Left colon (tissue), 2 donors: ENCODE measurements around the gene RPRD2. TPM values are rescaled to one million over a fixed set of nuclear protein-coding genes. Genes with fewer than 3 reads are reported as not detected.
"Not testable (repeated sequence)": the region's sequence is repeated elsewhere in the genome, so short reads cannot be mapped to it uniquely, and the experiment has no call there.

ENCODE experiments used
- ATAC-seq: fragments of 200-7000 bp; cut with Tn5 transposase; one replicate; pipeline ENCODE4 v1.9.1; 2020; ENCODE audit warnings: mild to moderate bottlenecking, moderate library complexity
- DNase-seq, 2 donors: peaks; one replicate each; pipeline ENCODE4 v3.0.0-alpha.2; 2020
- intact Hi-C, 2 donors: fragments of 100-400 bp; cut with DNase I in 1 of 2; cut with micrococcal nuclease in 1 of 2; formaldehyde crosslinking; loops; one replicate each; pipeline versions ENCODE4 v1.11.2 to v1.14.0; 2022; cut with DNase I, micrococcal nuclease
- total RNA-seq, 2 donors: library from RNA; stranded (reverse); fragmentation: NEBNext Ultra II Directional; extraction: Animal tissue kit (Norgen Biotek cat#: 25700); gene quantifications; one replicate each; pipeline ENCODE4 v1.2.1, GENCODE V29; 2021
- donor health status: DM: no; HTN: no; CAD: no.
- donor health status: DM: yes; HTN: yes; CAD: no.

The RPRD2 gene
- total RNA-seq, 2 donors from 2014 or later, result 25.4 to 28.1 TPM

GRCh38 chr1:150386592-150386991 lies 22.6 kb downstream of the RPRD2 start:
- intact Hi-C loops, result no loop called here
- DNase-seq (no peak), ATAC-seq (peak; percentile 66)

GRCh38 chr1:150387200-150387599 lies 23.3 kb downstream of the RPRD2 start:
- intact Hi-C loops, result no loop called here
- DNase-seq (no peak), ATAC-seq (peak; percentile 74)

- intact Hi-C loops, result no loop called here
- no peak for DNase-seq
- no peak for ATAC-seq
Measured at GRCh38 chr1:150388241-150388640, 24.3 kb downstream of the RPRD2 start.

DNA sequence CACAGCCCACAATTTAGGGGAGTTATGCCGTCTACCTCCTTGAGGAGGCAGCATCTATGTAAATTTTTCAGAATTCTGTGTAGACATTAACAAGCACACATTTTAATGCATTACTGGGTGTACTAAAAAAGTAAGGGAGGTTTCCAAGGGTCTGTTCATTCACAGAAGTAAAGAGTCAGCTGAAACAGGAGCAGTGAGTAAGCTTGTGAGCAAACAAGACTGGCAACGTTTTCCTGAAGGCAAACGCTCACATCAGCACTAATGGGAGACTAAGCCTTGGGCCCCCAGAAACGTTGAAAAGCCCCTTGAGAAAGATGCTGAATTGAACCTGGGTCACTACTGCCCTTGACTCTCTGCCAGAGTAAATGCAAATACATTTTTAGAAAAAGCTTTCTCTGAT lies 25.7 kb downstream of the RPRD2 start:
- no peak for ATAC-seq
- DNase-seq, result no peak
- intact Hi-C loops, result no loop called here

GRCh38 chr1:150392627-150393026 lies 28.7 kb downstream of the RPRD2 start:
- intact Hi-C loops, result no loop called here
- no peak for DNase-seq
- no peak for ATAC-seq

DNA sequence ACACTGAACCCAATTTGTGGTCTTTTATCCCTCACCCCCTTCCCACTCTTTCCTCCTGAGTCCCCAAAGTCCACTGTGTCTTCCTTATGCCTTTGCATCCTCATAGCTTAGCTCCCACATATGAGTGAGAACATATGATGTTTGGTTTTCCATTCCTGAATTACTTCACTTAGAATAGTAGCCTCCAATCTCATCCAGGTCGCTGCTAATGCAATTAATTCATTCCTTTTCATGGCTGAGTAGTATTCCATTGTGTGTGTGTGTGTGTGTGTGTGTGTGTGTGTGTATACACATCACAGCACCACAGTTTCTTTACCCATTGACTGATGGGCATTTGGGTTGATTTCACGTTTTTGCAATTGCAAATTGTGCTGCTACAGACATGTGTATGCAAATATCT lies 31.2 kb downstream of the RPRD2 start:
- ATAC-seq, intact Hi-C loops, DNase-seq: not testable (repeated sequence)

- DNase-seq (no peak), ATAC-seq (no peak)
- intact Hi-C loops, result no loop called here
Measured at GRCh38 chr1:150397392-150398032, 33.6 kb downstream of the RPRD2 start.

DNA sequence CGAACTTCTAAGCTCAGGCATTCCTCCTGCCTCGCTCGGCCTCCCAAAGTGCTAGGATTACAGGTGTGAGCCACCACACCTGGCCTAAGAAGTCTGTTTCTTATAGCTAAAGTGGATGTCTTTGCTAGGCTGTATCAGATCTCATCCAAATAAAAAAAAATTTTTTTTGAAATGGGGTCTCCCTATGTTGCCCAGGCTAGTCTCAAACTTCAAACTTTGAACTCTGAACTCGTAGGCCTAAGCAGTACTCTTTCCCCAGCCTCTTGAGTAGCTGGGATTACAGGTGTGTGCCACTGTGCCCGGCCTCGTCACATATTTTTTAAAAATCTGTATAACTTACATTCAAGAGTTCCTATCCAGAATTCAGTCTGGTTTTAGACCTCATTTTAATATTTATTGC lies 40.5 kb downstream of the RPRD2 start:
- no peak for DNase-seq
- no peak for ATAC-seq
- intact Hi-C loops, result no loop called here

DNA sequence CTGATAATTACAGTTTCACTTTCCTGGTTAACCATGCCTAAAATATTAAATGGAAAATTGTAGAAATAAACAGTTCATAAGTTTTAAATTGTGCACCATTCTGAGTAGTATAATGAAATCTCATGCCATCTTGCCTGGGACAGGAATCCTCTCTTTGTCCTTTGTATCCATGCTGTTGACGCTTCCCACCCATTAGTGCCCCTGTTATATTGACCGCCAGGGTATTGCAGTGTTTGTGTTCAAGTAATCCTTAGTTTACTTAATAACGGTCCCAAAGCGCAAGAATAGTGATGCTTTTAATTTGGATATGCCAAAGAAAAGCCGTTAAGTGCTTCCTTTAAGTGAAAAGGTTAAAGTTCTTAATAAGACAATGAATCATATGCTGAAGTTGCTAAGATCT lies 41.7 kb downstream of the RPRD2 start:
- ATAC-seq (no peak), DNase-seq (no peak)
- intact Hi-C loops, result no loop called here

GRCh38 chr1:150406483-150406882 lies 42.5 kb downstream of the RPRD2 start:
- no peak for ATAC-seq
- intact Hi-C loops, result no loop called here

DNA sequence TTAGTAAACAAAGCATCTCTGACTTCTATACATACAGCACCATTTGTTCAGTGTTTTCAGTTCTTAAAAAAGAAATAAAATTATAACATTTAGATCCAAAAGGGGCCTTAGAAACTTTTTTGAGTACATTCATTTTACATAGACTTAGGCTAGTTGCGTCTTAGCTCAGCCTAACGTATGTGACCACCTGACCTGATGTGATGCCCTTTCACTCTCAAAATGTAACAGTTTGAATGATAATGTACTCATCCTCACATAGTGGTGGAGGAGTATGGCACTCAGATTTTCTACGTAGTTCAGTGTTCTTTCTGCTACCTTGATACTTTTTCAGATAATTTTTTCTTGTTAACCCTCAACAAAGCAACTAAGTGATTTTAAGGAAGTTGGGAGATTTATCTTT lies 43.4 kb downstream of the RPRD2 start:
- intact Hi-C loops, result no loop called here
- DNase-seq, result no peak
- ATAC-seq, result no peak

More at GRCh38 chr1:150406483-150406882, 42.5 kb downstream of the RPRD2 start:
- DNase-seq, result no peak

DNA sequence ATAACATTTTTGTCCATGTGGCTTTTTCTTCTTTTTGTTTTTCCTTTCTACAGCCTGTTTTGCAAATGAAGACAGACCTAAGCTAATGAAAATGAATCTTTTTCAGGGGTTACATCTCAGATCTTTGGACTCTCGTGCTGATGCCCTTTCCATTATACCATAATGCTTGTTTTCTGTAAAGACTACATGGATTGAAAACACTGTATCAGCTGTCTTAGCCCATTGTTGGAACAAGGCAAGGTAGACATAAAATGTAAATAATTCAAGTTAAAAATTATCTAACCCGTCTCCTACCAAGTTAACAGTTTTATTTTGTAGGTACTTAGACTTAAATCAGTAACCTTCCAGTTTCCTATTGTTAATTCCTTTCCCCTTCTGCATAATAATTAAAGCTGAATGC lies 44.9 kb downstream of the RPRD2 start:
- DNase-seq, result no peak
- no peak for ATAC-seq
- intact Hi-C loops, result no loop called here

- DNase-seq, result no peak
- intact Hi-C loops, result no loop called here
- ATAC-seq, result peak; percentile 64
Measured at GRCh38 chr1:150409504-150410362, 45.8 kb downstream of the RPRD2 start.

DNA sequence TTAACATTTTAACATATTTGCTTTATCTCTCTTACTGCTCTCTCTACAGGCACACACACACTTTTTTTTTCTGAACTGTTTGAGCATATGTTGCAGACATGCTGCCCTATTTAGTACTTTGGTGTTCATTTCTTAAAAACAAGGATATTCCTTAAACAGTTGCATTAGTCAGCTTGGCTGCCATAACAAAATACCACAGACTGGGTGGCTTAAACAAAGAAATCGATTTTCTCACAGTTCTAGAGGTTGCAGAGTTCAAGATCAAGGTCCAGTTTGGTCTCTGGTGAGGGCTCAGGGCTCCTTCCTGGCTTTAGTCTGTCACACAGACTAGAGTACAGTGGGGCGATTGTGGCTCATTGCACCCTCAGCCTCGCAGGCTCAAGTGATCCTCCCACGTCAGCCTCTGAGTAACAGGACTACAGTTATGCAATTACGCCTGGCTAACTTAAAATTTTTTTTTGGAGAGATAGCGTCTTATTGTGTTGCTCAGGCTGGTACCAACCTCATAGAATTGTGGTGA lies 46.7 kb downstream of the RPRD2 start:
- intact Hi-C loops, result no loop called here
- peak; percentile 40 for ATAC-seq
- DNase-seq, result no peak

- DNase-seq, result no peak
- intact Hi-C loops, result no loop called here
Measured at GRCh38 chr1:150414592-150414991, 50.6 kb downstream of the RPRD2 start.

DNA sequence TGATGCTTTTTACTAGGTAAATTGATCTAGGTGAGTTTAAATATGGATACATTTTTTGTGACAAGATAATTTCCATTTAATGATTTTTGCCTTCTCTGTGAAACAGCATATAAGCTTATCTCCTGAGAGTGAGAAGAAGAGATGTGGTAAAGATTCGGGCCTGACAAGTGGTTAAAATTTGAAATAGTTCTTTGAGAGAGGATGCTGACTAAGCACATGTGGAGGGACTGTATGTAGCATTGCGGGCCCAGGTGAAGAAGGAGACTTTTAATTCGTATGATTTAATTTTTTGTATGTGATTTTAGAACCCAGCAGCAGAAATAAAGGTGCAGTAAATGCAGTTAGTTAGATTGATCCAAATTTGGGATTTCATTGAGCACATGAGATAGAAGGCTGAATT lies 51.9 kb downstream of the RPRD2 start:
- DNase-seq (no peak), ATAC-seq (no peak)
- intact Hi-C loops, result no loop called here

More at GRCh38 chr1:150414592-150414991, 50.6 kb downstream of the RPRD2 start:
- no peak for ATAC-seq

- DNase-seq, result no peak
- ATAC-seq, result no peak
Measured at GRCh38 chr1:150420560-150421265, 56.8 kb downstream of the RPRD2 start.

GRCh38 chr1:150422541-150422940 lies 58.6 kb downstream of the RPRD2 start:
- intact Hi-C loops, result no loop called here
- no peak for ATAC-seq
- no peak for DNase-seq

More at GRCh38 chr1:150420560-150421265, 56.8 kb downstream of the RPRD2 start:
- intact Hi-C loops, result no loop called here

DNA sequence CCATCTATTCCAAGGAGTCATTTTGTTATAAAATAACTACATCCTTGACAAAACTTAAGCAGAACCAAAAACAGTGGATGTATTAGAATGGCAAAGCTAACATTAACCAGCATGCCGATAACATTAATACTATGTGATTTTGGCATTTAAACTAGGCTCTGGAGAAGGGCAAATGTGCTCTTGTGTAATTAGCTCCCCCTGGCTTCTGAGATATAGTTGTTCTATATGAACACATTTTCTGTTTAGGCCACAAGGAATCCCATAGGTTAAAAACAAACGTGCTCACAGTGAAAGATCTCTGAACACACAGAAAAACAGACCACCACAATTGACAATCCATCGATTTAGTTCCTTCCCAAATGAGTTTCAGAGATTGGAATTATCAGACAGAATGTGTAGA lies 65.9 kb downstream of the RPRD2 start:
- ATAC-seq, result peak; percentile 38
- no peak for DNase-seq
- intact Hi-C loops, result no loop called here

- intact Hi-C loops, result no loop called here
- ATAC-seq (no peak), DNase-seq (no peak)
Measured at GRCh38 chr1:150441121-150441520, 77.2 kb downstream of the RPRD2 start.
